ENCODE measurements around the gene PET117. TPM values are rescaled to one million over a fixed set of nuclear protein-coding genes. Genes with fewer than 3 reads are reported as not detected.
"Not testable (repeated sequence)": the region's sequence is repeated elsewhere in the genome, so short reads cannot be mapped to it uniquely, and the experiment has no call there.

Gene PET117
- total RNA-seq, 1 donor from 2014 or later, result 10.6 TPM

- H3K36me3 ChIP-seq, result no peaks in the 10 kb centered on the region
- ATAC-seq (no peak), DNase-seq (no peak)
- no peaks in the 10 kb centered on the region for H3K27me3 ChIP-seq (ENCODE audit: low read depth)
- H3K27ac ChIP-seq, result no peak overlapping the region
- intact Hi-C loops (cut with DNase I), result no loop called here
- no peak for TF ChIP-seq CTCF (IDR thresholded peaks at IDR 0.05)
- H3K4me1 ChIP-seq, result no peaks in the 10 kb centered on the region
- no peak overlapping the region for H3K4me3 ChIP-seq
- no peaks in the 10 kb centered on the region for H3K9me3 ChIP-seq
These were observed 29.3 kb upstream of the PET117 start for GRCh38 chr20:18108326-18108725.

- H3K27ac ChIP-seq; H3K4me1 ChIP-seq; H3K36me3 ChIP-seq; ATAC-seq; DNase-seq; intact Hi-C loops (cut with DNase I); H3K9me3 ChIP-seq; H3K4me3 ChIP-seq; H3K27me3 ChIP-seq (ENCODE audit: low read depth): not testable (repeated sequence)
These were observed 9.1 kb upstream of the PET117 start for GRCh38 chr20:18128574-18128973.

GRCh38 chr20:18132663-18133062, 5.0 kb upstream of the PET117 start:
- no peaks in the 10 kb centered on the region for H3K27me3 ChIP-seq (ENCODE audit: low read depth)
- DNase-seq, result no peak
- no peak for TF ChIP-seq CTCF (IDR thresholded peaks at IDR 0.05)

GRCh38 chr20:18133962-18134361, 3.7 kb upstream of the PET117 start:
- peak overlapping the region; percentile 15 for H3K27ac ChIP-seq
- H3K4me3 ChIP-seq, result no peak overlapping the region
- intact Hi-C loops (cut with DNase I), result no loop called here
- no peak for DNase-seq
- peak; percentile 7 to 26 for ATAC-seq
- H3K9me3 ChIP-seq, result no peaks in the 10 kb centered on the region
- H3K36me3 ChIP-seq, result no peaks in the 10 kb centered on the region
- no peak for TF ChIP-seq CTCF (IDR thresholded peaks at IDR 0.05)
- peaks cover 7% of the 10 kb centered on the region for H3K4me1 ChIP-seq
- H3K27me3 ChIP-seq (ENCODE audit: low read depth), result no peaks in the 10 kb centered on the region

More at GRCh38 chr20:18132663-18133062, 5.0 kb upstream of the PET117 start:
- Histone ChIP-seq H3K4me1 (no peaks in the 10 kb centered on the region), H3K4me3 (no peak overlapping the region), H3K9me3 (no peaks in the 10 kb centered on the region), H3K36me3 (no peaks in the 10 kb centered on the region), H3K27ac (no peak overlapping the region)
- intact Hi-C loops (cut with DNase I), result no loop called here
- no peak for ATAC-seq

- no peak for TF ChIP-seq CTCF (IDR thresholded peaks at IDR 0.05)
These were observed 561 bp downstream of the PET117 start for GRCh38 chr20:18138266-18138582.

GRCh38 chr20:18138639-18139583, 1.2 kb downstream of the PET117 start:
- Histone ChIP-seq H3K27ac (peak overlapping the region; percentile 94), H3K27me3 (ENCODE audit: low read depth) (no peaks in the 10 kb centered on the region), H3K9me3 (no peaks in the 10 kb centered on the region), H3K4me3 (peak overlapping the region; percentile 95), H3K36me3 (peaks cover 18% of the 10 kb centered on the region), H3K4me1 (peaks cover 16% of the 10 kb centered on the region)
- no peak for ATAC-seq
- no peak for DNase-seq
- intact Hi-C loops (cut with DNase I), result no loop called here
- no peak for TF ChIP-seq CTCF (IDR thresholded peaks at IDR 0.05)

More at GRCh38 chr20:18138266-18138582, 561 bp downstream of the PET117 start:
- H3K4me1 ChIP-seq, result peaks cover 16% of the 10 kb centered on the region
- peak overlapping the region; percentile 95 for H3K4me3 ChIP-seq
- peak in 1 of 2 donors; percentile 64 for ATAC-seq
- intact Hi-C loops (cut with DNase I), result no loop called here
- H3K27ac ChIP-seq, result peak overlapping the region; percentile 94
- no peaks in the 10 kb centered on the region for H3K9me3 ChIP-seq
- H3K36me3 ChIP-seq, result peaks cover 11% of the 10 kb centered on the region
- DNase-seq, result no peak
- H3K27me3 ChIP-seq (ENCODE audit: low read depth), result no peaks in the 10 kb centered on the region

Data from lower lobe of right lung (tissue), 2 donors.